HG02798 (cell line): ENCODE measurements around the gene GPRC6A.

ENCODE experiments used
- ATAC-seq: cut with Tn5 transposase; IDR thresholded peaks from one replicate; pipeline ENCODE4 v1.9.1; 2021; ENCODE audit warnings: mild to moderate bottlenecking; ENCODE audit not compliant: unreplicated experiment, poor library complexity

The GPRC6A gene

GRCh38 chr6:116797585-116797984 lies 31.3 kb downstream of the GPRC6A start:
- ATAC-seq, result no peak

GRCh38 chr6:116793224-116793623 lies 35.7 kb downstream of the GPRC6A start:
- ATAC-seq, result no peak

- ATAC-seq, result no peak
These were observed 45.0 kb downstream of the GPRC6A start for GRCh38 chr6:116783852-116784251.

- ATAC-seq, result peak; percentile 72
These were observed 49.2 kb downstream of the GPRC6A start for GRCh38 chr6:116779573-116780164.

- ATAC-seq, result no peak
These were observed 55.0 kb downstream of the GPRC6A start for GRCh38 chr6:116773886-116774285.

GRCh38 chr6:116772450-116772849 lies 56.4 kb downstream of the GPRC6A start:
- no peak for ATAC-seq

GRCh38 chr6:116767715-116768114 lies 61.2 kb downstream of the GPRC6A start:
- ATAC-seq, result no peak

- no peak for ATAC-seq
These were observed 62.2 kb downstream of the GPRC6A start for GRCh38 chr6:116766506-116767176.

GRCh38 chr6:116764961-116765841 lies 63.7 kb downstream of the GPRC6A start, which contains the start of gene FAM162B:
Gene FAM162B (minus strand): TSS chr6:116765719. CDS start chr6:116765576, 143 bp downstream.
- no peak for ATAC-seq

GRCh38 chr6:116764629-116764960 lies 64.3 kb downstream of the GPRC6A start:
- ATAC-seq, result no peak

GRCh38 chr6:116763906-116764628 lies 64.8 kb downstream of the GPRC6A start:
- no peak for ATAC-seq

- ATAC-seq, result no peak
These were observed 65.8 kb downstream of the GPRC6A start for GRCh38 chr6:116763048-116763447.

GRCh38 chr6:116762235-116762634 lies 66.6 kb downstream of the GPRC6A start:
- no peak for ATAC-seq

GRCh38 chr6:116761779-116762178 lies 67.1 kb downstream of the GPRC6A start:
- no peak for ATAC-seq

GRCh38 chr6:116745176-116745575 lies 83.7 kb downstream of the GPRC6A start:
- no peak for ATAC-seq
